ENCODE measurements around the gene TLR6. TPM values are rescaled to one million over a fixed set of nuclear protein-coding genes. Genes with fewer than 3 reads are reported as not detected.
"Not testable (repeated sequence)": the region's sequence is repeated elsewhere in the genome, so short reads cannot be mapped to it uniquely, and the experiment has no call there.

The TLR6 gene
- total RNA-seq, 1 experiment from 2014 or later = 1.5 TPM

- H3K36me3 ChIP-seq (ENCODE audit: insufficient read depth, low read length, poor library complexity, severe bottlenecking) = no peaks in the 10 kb centered on the region
- intact Hi-C loops (cut with micrococcal nuclease; ENCODE audit: unreplicated experiment) = loop anchor here (5.0 kb wide), 1 partner anchor 717 kb away; no protein-coding TSS in a partner anchor
- no TSS peak for BruUV-seq (replicated peaks)
- H3K27me3 ChIP-seq (replicated peaks; ENCODE audit: insufficient read depth, low read depth, low read length, poor library complexity) = no peaks in the 10 kb centered on the region
- no peak for DNase-seq (ENCODE audit: low spot score)
- no peak overlapping the region for H3K4me3 ChIP-seq (ENCODE audit: low read depth, low read length, poor library complexity, severe bottlenecking)
- CTCF ChIA-PET = no interaction called here
- H3K4me1 ChIP-seq (ENCODE audit: insufficient read depth, low read length, poor library complexity, severe bottlenecking) = no peaks in the 10 kb centered on the region
- H3K27ac ChIP-seq (ENCODE audit: low read depth, low read length, poor library complexity, severe bottlenecking) = no peak overlapping the region
- TF ChIP-seq CTCF (conservative IDR thresholded peaks at IDR 0.05; ENCODE audit: low read depth, low read length) (no peak), EZH2 (IDR thresholded peaks at IDR 0.05; ENCODE audit: borderline replicate concordance, low read depth, low read length, poor library complexity, severe bottlenecking) (no peak)
- POLR2A ChIA-PET (ENCODE audit: low non-redundant PET) = no interaction called here
- no peaks in the 10 kb centered on the region for H3K9me3 ChIP-seq (ENCODE audit: low read depth, low read length, poor library complexity, severe bottlenecking)
Observed at GRCh38 chr4:38779790-38780189, 76.8 kb downstream of the TLR6 start.

DNA sequence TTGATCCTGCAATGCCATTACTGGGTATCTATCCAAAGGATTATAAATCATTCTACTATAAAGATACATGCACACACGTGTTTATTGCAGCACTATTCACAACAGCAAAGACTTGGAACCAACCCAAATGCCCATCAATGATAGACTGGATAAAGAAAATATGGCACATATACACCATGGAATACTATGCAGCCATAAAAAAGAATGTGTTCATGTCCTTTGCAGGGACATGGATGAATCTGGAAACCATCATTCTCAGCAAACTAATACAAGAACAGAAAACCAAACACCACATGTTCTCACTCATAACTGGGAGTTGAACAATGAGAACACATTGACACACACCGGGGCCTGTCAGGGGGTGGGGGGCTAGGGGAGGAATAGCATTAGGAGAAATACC, 78.7 kb downstream of the TLR6 start:
- H3K27me3 ChIP-seq (replicated peaks; ENCODE audit: insufficient read depth, low read depth, low read length, poor library complexity); H3K36me3 ChIP-seq (ENCODE audit: insufficient read depth, low read length, poor library complexity, severe bottlenecking); DNase-seq (ENCODE audit: low spot score); POLR2A ChIA-PET (ENCODE audit: low non-redundant PET); intact Hi-C loops (cut with micrococcal nuclease; ENCODE audit: unreplicated experiment); BruUV-seq (replicated peaks); H3K27ac ChIP-seq (ENCODE audit: low read depth, low read length, poor library complexity, severe bottlenecking); CTCF ChIA-PET; H3K4me1 ChIP-seq (ENCODE audit: insufficient read depth, low read length, poor library complexity, severe bottlenecking); H3K9me3 ChIP-seq (ENCODE audit: low read depth, low read length, poor library complexity, severe bottlenecking); H3K4me3 ChIP-seq (ENCODE audit: low read depth, low read length, poor library complexity, severe bottlenecking): not testable (repeated sequence)

- TF ChIP-seq CTCF (conservative IDR thresholded peaks at IDR 0.05; ENCODE audit: low read depth, low read length) = no peak
- no peak for TF ChIP-seq EZH2 (IDR thresholded peaks at IDR 0.05; ENCODE audit: borderline replicate concordance, low read depth, low read length, poor library complexity, severe bottlenecking)
- no peaks in the 10 kb centered on the region for H3K9me3 ChIP-seq (ENCODE audit: low read depth, low read length, poor library complexity, severe bottlenecking)
- H3K4me3 ChIP-seq (ENCODE audit: low read depth, low read length, poor library complexity, severe bottlenecking) = no peak overlapping the region
- ChIA-PET CTCF (no interaction called here), POLR2A (ENCODE audit: low non-redundant PET) (no interaction called here)
- intact Hi-C loops (cut with micrococcal nuclease; ENCODE audit: unreplicated experiment) = no loop called here
- DNase-seq (ENCODE audit: low spot score) = no peak
- no TSS peak for BruUV-seq (replicated peaks)
- no peaks in the 10 kb centered on the region for H3K27me3 ChIP-seq (replicated peaks; ENCODE audit: insufficient read depth, low read depth, low read length, poor library complexity)
- H3K27ac ChIP-seq (ENCODE audit: low read depth, low read length, poor library complexity, severe bottlenecking) = no peak overlapping the region
- no peaks in the 10 kb centered on the region for H3K4me1 ChIP-seq (ENCODE audit: insufficient read depth, low read length, poor library complexity, severe bottlenecking)
- H3K36me3 ChIP-seq (ENCODE audit: insufficient read depth, low read length, poor library complexity, severe bottlenecking) = no peaks in the 10 kb centered on the region
Observed at GRCh38 chr4:38775326-38775725, 81.3 kb downstream of the TLR6 start.

DNA sequence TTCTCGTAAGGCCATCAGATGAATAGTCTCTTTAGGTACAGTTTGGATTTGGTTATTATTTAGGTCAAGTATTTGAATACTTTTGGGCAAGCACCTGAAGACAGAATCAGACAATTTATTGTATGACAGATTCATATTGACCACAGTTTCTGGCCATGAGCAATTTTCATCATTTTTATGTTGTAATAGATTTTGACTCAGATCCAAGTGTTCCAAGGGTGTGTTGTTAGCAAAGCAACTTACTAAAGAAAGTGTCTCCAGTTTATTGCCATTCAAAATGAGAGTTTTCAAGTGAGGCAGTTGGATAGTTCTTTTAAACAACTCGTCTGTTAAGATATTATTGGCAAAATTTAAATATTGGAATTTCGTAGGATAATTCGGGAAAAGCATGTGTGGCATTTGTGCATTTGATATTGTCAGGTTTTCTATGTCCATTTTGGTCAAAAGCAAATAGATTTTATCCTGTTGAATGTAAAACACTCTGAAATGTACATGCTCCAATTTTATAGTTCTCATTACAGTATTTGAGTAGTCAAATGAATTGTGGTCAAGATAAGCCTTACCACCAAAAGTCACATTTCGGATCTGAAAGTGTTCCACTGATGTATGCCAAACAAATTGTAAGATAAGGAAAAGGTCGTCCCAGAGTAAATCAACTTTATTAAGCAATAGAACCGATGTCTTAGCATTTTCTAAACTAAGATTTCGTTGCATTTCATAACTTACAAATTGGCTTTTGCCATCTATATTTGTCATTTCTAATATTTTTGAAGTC, 82.2 kb downstream of the TLR6 start:
- no peaks in the 10 kb centered on the region for H3K4me1 ChIP-seq (ENCODE audit: insufficient read depth, low read length, poor library complexity, severe bottlenecking)
- no peak overlapping the region for H3K27ac ChIP-seq (ENCODE audit: low read depth, low read length, poor library complexity, severe bottlenecking)
- no peaks in the 10 kb centered on the region for H3K36me3 ChIP-seq (ENCODE audit: insufficient read depth, low read length, poor library complexity, severe bottlenecking)
- ChIA-PET POLR2A (ENCODE audit: low non-redundant PET) (no interaction called here), CTCF (no interaction called here)
- intact Hi-C loops (cut with micrococcal nuclease; ENCODE audit: unreplicated experiment) = no loop called here
- H3K9me3 ChIP-seq (ENCODE audit: low read depth, low read length, poor library complexity, severe bottlenecking) = no peaks in the 10 kb centered on the region
- no peak overlapping the region for H3K4me3 ChIP-seq (ENCODE audit: low read depth, low read length, poor library complexity, severe bottlenecking)
- no peak for TF ChIP-seq EZH2 (IDR thresholded peaks at IDR 0.05; ENCODE audit: borderline replicate concordance, low read depth, low read length, poor library complexity, severe bottlenecking)
- no peaks in the 10 kb centered on the region for H3K27me3 ChIP-seq (replicated peaks; ENCODE audit: insufficient read depth, low read depth, low read length, poor library complexity)
- DNase-seq (ENCODE audit: low spot score) = no peak
- no TSS peak for BruUV-seq (replicated peaks)

Small RNA genes lying within 50 kb of the gene (microRNA-seq; reads per million reads assigned to microRNA genes)
- gene MIR574 = 28.9 reads per million, percentile 48 among the genes with 10 or more reads in this experiment

Other genes with a start within 250 kb of the TLR6 start
- 36.1 and 38.4 TPM in 2 replicates for gene KLF3, start 192.6 kb downstream of the TLR6 start, total RNA-seq (2021)
- gene TLR10, start 73.8 kb downstream of the TLR6 start, total RNA-seq (2021) = not detected in 2 replicates
- gene TLR1, start 52.0 kb downstream of the TLR6 start, total RNA-seq (2021) = 0.15 and 0.37 TPM in 2 replicates
- gene FAM114A1, start 11.0 kb upstream of the TLR6 start, total RNA-seq (2021) = 4.2 and 6.3 TPM in 2 replicates
- gene TMEM156, start 175.6 kb upstream of the TLR6 start, total RNA-seq (2021) = not detected in 2 replicates
- 21.6 and 29.3 TPM in 2 replicates for gene KLHL5, start 205.4 kb upstream of the TLR6 start, total RNA-seq (2021)

Data from A673 (cell line).